SU-DHL-6 (cell line): ENCODE measurements around the gene SEPHS1.

Experiments
- EZH2phosphoT487 ChIP-seq: fragments of 200-600 bp; sonication (generic), shearing (Covaris generic); conservative IDR thresholded peaks from 2 replicates; pipeline ENCODE4 v1.6.1; 2018; ENCODE audit warnings: mild to moderate bottlenecking, antibody characterized with exemption, low read length, moderate library complexity, mixed read lengths
- TF ChIP-seq, protein P1 (sequence below): fragments of 200-600 bp; sonication (generic); IDR thresholded peaks from one replicate; pipeline ENCODE4 v1.5.1; 2017; ENCODE audit warnings: antibody characterized with exemption, mild to moderate bottlenecking, low read length, moderate library complexity; ENCODE audit not compliant: insufficient read depth, poor library complexity, severe bottlenecking

DNA sequence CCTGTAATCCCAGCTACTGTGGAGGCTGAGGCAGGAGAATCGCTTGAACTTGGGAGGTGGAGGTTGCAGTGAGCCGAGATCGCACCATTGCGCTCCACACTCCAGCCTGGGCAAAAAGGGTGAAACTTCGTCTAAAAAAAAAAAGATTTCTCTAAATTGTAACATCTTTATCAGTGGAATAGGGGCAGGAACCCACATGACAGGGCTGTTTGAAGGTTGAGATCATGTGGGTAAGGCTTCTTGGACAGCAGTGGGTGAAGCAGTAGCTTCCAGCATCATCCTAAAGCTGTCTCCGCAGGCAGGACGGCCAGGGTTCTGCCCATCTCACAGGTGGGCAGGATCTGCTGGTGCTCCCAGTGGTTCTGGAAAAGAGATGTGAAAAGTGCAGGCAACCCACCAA lies 37.9 kb upstream of the SEPHS1 start:
- TF ChIP-seq, protein P1, sequence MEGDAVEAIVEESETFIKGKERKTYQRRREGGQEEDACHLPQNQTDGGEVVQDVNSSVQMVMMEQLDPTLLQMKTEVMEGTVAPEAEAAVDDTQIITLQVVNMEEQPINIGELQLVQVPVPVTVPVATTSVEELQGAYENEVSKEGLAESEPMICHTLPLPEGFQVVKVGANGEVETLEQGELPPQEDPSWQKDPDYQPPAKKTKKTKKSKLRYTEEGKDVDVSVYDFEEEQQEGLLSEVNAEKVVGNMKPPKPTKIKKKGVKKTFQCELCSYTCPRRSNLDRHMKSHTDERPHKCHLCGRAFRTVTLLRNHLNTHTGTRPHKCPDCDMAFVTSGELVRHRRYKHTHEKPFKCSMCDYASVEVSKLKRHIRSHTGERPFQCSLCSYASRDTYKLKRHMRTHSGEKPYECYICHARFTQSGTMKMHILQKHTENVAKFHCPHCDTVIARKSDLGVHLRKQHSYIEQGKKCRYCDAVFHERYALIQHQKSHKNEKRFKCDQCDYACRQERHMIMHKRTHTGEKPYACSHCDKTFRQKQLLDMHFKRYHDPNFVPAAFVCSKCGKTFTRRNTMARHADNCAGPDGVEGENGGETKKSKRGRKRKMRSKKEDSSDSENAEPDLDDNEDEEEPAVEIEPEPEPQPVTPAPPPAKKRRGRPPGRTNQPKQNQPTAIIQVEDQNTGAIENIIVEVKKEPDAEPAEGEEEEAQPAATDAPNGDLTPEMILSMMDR, result no peak
- TF ChIP-seq EZH2phosphoT487, result no peak
